HG02610 (cell line): Measurements from ENCODE around the gene SPIRE1.

Source experiments
- ATAC-seq: cut with Tn5 transposase; IDR thresholded peaks from one replicate; pipeline ENCODE4 v1.9.1; 2021; ENCODE audit warnings: mild to moderate bottlenecking, moderate library complexity; ENCODE audit not compliant: unreplicated experiment

SPIRE1 gene

DNA sequence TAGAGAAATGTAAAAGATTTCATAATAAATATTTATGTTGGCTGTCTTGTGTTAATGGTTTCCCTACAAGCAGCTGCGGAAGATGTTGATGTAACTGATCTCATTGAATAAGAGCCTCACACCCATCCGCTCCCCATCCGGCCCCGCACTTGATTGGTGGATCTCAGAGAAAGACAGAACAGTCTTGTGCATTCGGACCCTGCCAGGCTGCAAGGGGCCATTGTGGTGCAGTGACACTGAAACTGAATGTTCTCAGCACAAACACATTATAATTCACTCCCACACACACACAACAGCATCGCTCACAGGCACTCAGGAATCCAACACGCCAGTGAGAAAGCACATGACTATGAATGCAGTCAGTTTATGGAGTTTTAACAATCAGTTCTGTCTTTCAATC is 202.4 kb downstream of the SPIRE1 start:
- no peak for ATAC-seq

- ATAC-seq = no peak
Measured at GRCh38 chr18:12452784-12453183, 205.1 kb downstream of the SPIRE1 start.

- ATAC-seq = no peak
Measured at GRCh38 chr18:12451428-12451827, 206.5 kb downstream of the SPIRE1 start.

- no peak for ATAC-seq
Measured at GRCh38 chr18:12449051-12449785, 208.7 kb downstream of the SPIRE1 start.

- ATAC-seq = no peak
Measured at GRCh38 chr18:12445554-12445953, 212.4 kb downstream of the SPIRE1 start.

DNA sequence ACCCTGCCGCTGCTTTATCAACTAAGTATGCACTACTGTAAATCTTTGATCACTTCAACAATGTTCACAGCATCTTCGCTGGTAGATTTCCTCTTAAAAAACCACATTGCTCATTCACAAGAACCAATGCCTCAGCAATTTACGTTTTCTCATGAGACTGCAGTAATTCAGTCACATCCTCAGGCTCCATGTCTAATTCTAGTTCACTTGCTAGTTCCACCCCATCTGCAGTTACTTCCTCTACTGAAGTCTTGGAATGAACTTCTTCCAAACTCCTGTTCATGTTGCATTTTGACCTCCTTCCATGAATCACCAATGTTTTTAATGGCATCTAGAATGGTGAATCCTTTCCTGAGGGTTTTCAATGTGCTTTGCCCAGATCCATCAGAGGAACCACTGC is 214.4 kb downstream of the SPIRE1 start:
- no peak for ATAC-seq

GRCh38 chr18:12442946-12443345 is 215.0 kb downstream of the SPIRE1 start:
- no peak for ATAC-seq

- ATAC-seq = no peak
Measured at GRCh38 chr18:12441475-12442034, 216.4 kb downstream of the SPIRE1 start.

DNA sequence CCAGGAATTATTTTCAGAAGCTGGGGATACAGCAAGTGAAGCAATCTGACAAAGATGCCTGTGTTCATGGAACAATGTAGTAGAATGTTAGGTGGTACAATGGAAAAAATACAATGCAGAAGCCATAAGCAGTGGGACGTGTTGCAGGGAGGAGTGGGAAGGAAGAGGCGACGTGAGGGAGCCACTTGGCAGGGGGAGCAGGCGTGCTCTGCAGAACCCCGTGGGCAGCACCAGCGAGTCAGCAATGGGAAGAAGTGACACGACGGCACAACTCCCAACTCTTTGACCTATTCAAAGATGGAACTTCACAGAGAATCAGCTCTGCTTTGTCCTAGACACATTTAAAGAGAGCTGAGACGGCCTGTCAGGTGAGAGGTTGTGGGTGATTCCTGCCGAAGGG is 219.7 kb downstream of the SPIRE1 start:
- no peak for ATAC-seq

- no peak for ATAC-seq
Measured at GRCh38 chr18:12435867-12436266, 222.0 kb downstream of the SPIRE1 start.

DNA sequence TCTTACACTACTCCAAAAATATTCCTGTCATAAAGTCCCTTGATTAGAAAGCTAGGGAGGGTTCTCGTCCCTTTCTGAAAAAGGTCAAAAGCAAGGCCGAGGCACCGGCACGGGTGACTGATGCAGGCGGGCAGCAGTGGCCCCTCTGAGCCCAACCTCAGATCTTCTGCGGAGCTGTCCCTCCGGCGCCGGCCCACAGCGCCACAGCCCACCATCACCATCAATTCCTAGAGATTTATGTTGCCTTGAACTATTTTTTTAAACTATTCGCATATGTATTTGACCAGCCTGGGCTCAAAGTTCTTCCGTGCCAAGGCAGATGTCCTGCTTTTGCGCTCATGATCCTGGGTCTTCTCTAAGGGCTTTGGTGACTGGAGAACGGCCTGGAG is 223.4 kb downstream of the SPIRE1 start:
- ATAC-seq = no peak

GRCh38 chr18:12433829-12434540 is 223.9 kb downstream of the SPIRE1 start:
- ATAC-seq = no peak

DNA sequence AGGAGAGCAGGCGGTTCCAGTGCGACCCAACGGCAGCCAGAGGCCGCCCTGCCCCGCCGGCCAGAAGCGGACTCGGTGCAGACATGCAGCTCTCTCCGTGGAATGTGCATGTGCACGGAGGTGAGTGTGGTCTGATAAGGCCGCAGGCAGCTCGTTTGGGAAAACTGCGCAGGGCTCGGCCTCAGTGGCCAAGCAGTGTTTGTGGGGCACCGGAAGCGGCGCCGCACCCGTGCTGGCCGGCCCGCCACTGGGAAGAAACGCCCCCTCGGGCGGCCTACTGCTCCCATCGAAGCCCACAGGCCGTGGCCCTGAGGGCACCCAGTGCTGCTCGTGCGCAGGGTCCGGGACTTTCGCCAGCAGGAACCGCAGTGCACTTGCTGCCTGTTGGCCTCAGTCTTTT is 225.0 kb downstream of the SPIRE1 start:
- ATAC-seq = no peak

- ATAC-seq = no peak
Measured at GRCh38 chr18:12432196-12432595, 225.7 kb downstream of the SPIRE1 start.

DNA sequence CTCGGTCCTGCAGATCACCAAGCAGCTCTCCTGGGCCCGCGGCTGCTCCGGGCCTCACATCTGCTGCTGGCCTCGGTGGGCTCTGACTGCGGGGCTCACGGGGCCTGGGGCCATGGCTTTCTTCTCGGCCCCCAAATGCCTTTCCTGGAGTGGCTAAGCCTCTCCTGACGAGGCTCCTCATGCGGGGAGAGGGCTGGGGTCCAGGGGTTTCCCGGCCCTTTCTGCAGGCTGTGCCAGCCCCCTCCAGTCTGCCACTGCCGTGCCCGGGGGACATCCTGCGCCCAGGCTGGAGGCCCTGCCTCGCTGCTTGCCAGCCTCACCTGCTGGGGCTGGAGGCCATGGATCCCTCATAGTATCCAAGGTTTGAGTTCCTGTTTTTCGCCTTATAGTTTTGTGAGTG is 226.3 kb downstream of the SPIRE1 start:
- no peak for ATAC-seq

DNA sequence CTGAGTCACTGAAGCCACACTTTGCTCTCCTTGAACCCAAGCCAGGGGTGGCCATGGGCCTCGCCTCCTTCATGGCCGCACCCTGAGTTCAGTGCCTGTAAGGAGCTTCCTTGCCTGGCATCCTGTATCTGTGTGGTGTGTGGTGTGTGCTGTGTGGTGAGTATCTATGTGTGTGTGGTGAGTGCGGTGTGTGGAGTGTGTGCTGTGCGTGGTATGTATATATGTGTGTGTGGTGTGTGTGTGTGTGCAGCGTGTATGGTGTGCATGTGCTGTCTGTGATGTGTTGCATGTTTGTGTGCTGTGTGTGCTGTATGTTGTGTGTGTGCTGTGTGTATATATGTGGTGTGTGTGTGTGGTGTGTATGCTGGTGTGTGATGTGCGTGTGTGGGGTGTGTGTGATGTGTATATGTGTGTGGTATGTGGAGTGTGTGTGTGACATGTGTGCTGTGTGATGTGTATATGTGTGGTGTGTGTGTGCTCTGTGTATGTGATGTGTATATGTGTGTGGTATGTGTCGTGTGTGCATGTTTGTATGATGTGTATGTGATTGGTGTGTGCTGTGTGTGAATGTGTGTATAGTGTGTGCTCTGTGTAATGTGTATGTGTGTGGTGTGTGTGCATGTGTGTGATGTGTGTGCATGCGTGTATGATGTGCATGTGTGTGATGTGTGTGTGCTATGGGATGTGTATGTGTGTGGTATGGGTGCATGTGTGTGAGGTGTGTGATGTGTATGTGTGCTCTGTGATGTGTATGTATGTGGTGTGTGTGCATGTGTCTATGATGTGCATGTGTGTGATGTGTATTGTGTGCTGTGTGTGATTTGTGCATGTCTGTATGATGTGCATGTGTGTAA is 227.5 kb downstream of the SPIRE1 start:
- ATAC-seq = no peak

- ATAC-seq = no peak
Measured at GRCh38 chr18:12429556-12429955, 228.4 kb downstream of the SPIRE1 start.

DNA sequence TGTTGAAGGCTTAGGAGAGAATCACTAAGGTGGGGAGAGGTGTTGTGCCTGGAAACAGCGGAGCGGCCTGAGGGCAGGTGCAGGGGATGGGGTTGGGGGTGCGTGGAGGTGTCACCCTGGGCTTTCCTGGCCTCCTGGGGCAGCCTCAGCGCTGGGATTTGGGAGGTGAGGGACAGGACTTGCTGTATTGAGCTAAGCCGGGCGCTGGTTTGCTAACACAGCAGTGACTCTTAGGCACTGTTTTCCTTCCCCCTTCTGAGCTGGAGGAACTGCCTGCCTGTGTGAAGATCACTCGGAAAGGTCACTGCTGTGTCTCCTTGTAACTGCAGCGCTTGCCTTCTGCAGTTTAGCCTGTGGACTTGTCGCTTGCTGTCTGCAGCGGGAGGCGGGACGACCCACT is 229.0 kb downstream of the SPIRE1 start:
- ATAC-seq = no peak

DNA sequence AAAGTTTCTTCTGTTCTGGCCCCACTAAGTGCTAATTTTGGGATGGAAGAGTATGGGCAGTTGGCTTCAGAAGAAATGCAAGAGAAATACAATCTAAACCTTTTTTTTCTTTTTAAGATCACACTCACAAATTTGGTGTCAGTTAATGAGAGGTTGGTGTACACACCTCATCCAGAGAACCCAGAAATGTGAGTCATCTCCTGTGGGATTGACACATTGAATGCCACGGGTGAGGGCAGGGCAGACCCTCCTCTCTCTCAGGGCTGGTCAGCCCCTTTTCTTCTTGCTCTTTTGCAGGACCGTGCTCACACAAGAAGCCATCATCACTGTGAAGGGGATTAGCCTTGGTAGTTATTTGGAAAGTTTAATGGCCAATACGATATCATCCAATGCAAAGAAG is 231.0 kb downstream of the SPIRE1 start:
- no peak for ATAC-seq

GRCh38 chr18:12424252-12424651 is 233.7 kb downstream of the SPIRE1 start:
- no peak for ATAC-seq

DNA sequence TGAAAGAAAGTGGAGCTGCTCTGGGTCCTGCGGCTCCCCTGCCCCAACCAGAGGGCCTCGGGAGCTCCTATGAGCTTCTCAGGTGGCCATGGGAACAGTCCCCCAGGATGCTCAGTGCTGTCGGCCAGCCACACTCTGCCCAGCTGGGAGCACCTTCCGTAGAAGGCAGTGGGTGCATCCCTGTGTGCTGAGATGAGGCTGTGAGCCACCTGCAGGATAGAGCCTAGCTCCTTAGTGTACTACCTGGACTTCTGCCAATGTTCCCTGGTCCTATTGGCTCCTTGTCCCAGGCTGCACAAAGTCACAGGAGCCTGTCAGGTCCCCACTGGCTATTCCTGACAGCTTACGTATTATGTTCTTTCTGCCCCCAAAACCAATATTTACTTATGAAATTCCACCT is 234.1 kb downstream of the SPIRE1 start:
- ATAC-seq = no peak
